CD4-positive, alpha-beta T cell (primary cell): ENCODE measurements around the gene EML6. TPM values are rescaled to one million over a fixed set of nuclear protein-coding genes. Genes with fewer than 3 reads are reported as not detected.

ENCODE experiments used
- ATAC-seq: fragments of 200-7000 bp; cut with Tn5 transposase; one replicate; pipeline ENCODE4 v1.10.0; 2022; ENCODE audit warnings: mild to moderate bottlenecking; ENCODE audit not compliant: poor library complexity
- CTCF ChIA-PET: fragments of 350-600 bp; sonication (Branson Sonifier 250); formaldehyde crosslinking; loops from one replicate; lab custom pipeline; 2021; ENCODE audit warnings: antibody characterized with exemption, inconsistent platforms; lab: Charles Lee
- POLR2A ChIA-PET: fragments of 350-600 bp; sonication (Branson Sonifier 250); formaldehyde crosslinking; loops from one replicate; lab custom pipeline; 2021; ENCODE audit warnings: antibody characterized with exemption, inconsistent platforms; lab: Charles Lee
- DNase-seq, 14 experiments: peaks; one replicate each; pipeline ENCODE4 v3.0.0-alpha.2; 2013 to 2020; ENCODE audit warnings: mixed read lengths in 2 of 14
- H3K27ac ChIP-seq, 2 donors: one replicate each; pipeline versions ENCODE4 v1.5.1 to v1.7.0; 2013; ENCODE audit warnings: low read length in 2 of 2, low read depth in 1 of 2, mild to moderate bottlenecking in 1 of 2
- H3K27me3 ChIP-seq, 2 experiments: 1 replicate in 1 of 2; 2 replicates in 1 of 2; pipeline versions ENCODE4 v1.6.1 to v1.7.0; 2013; ENCODE audit warnings: low read length in 2 of 2, control low read depth in 1 of 2, mild to moderate bottlenecking in 1 of 2, moderate library complexity in 1 of 2; ENCODE audit not compliant: insufficient read depth in 2 of 2, control insufficient read depth in 1 of 2
- H3K36me3 ChIP-seq: one replicate; pipeline ENCODE4 v1.6.1; 2013; ENCODE audit warnings: low read length, control low read depth; ENCODE audit not compliant: insufficient read depth
- H3K4me1 ChIP-seq: one replicate; pipeline ENCODE4 v1.6.1; 2013; ENCODE audit warnings: low read length, control low read depth; ENCODE audit not compliant: insufficient read depth
- H3K4me3 ChIP-seq: one replicate; pipeline ENCODE4 v1.5.1; 2013; ENCODE audit warnings: mild to moderate bottlenecking, low read length, moderate library complexity
- H3K9me3 ChIP-seq, 2 experiments: 1 replicate in 1 of 2; 2 replicates in 1 of 2; pipeline versions ENCODE4 v1.6.1 to v1.7.0; 2013; ENCODE audit warnings: low read length in 2 of 2, mild to moderate bottlenecking in 2 of 2, control low read depth in 1 of 2, moderate library complexity in 1 of 2; ENCODE audit not compliant: control insufficient read depth in 1 of 2, insufficient read depth in 1 of 2
- H3K27ac Mint-ChIP-seq: one replicate; pipeline ENCODE4 v1.8.0; 2020; ENCODE audit warnings: mixed read lengths
- H3K27me3 Mint-ChIP-seq: one replicate; pipeline ENCODE4 v1.8.0; 2021; ENCODE audit warnings: mixed read lengths
- H3K36me3 Mint-ChIP-seq: one replicate; pipeline ENCODE4 v1.8.0; 2021; ENCODE audit warnings: low read depth, mixed read lengths
- H3K4me1 Mint-ChIP-seq: one replicate; pipeline ENCODE4 v1.8.0; 2021; ENCODE audit warnings: low read depth, mixed read lengths
- H3K4me3 Mint-ChIP-seq: one replicate; pipeline ENCODE4 v1.8.0; 2020; ENCODE audit warnings: mild to moderate bottlenecking, mixed read lengths
- H3K9me3 Mint-ChIP-seq: one replicate; pipeline ENCODE4 v1.8.0; 2020; ENCODE audit warnings: mixed read lengths
- CTCF ChIP-seq: fragments of 200-600 bp; IDR thresholded peaks from one replicate; pipeline ENCODE4 v1.8.0; 2022; ENCODE audit warnings: antibody characterized with exemption, mild to moderate bottlenecking
- intact Hi-C, 2 experiments: fragments of 100-400 bp; cut with DNase I in 1 of 2; cut with micrococcal nuclease in 1 of 2; formaldehyde crosslinking; loops; one replicate each; pipeline versions ENCODE4 v1.15.1 to v1.9.0; 2023 to 2025; cut with DNase I, micrococcal nuclease
- total RNA-seq, 174 experiments: library from RNA in 2 of 174; stranded (reverse) in 2 of 174; gene quantifications; one replicate each; pipeline ENCODE4 v1.2.3 and lab custom pipeline; 2021 to 2026

EML6 gene
- total RNA-seq, 2 experiments from 2014 or later = 0.22 to 0.34 TPM

- no peak for ATAC-seq
- CTCF ChIA-PET = no interaction called here
- Histone ChIP-seq H3K36me3 (no peaks in the 10 kb centered on the region), H3K4me3 (no peak overlapping the region), H3K4me1 (no peaks in the 10 kb centered on the region), H3K27ac (no peak overlapping the region), H3K27me3 (no peaks in the 10 kb centered on the region), H3K9me3 (no peaks in the 10 kb centered on the region)
- no peak overlapping the region for H3K27ac Mint-ChIP-seq
- POLR2A ChIA-PET = no interaction called here
- DNase-seq = no peak
- H3K4me3 Mint-ChIP-seq = no peak overlapping the region
- no peak for TF ChIP-seq CTCF
- H3K36me3 Mint-ChIP-seq = no peaks in the 10 kb centered on the region
- H3K27me3 Mint-ChIP-seq = peaks cover 8% of the 10 kb centered on the region
- peaks cover 1% of the 10 kb centered on the region for H3K9me3 Mint-ChIP-seq
- intact Hi-C loops = no loop called here
- peaks cover 5% of the 10 kb centered on the region for H3K4me1 Mint-ChIP-seq
Observed at GRCh38 chr2:54808661-54809060, 85.2 kb downstream of the EML6 start.

GRCh38 chr2:54809819-54810218 is 86.4 kb downstream of the EML6 start:
- CTCF ChIA-PET = no interaction called here
- intact Hi-C loops = no loop called here
- no peaks in the 10 kb centered on the region for H3K4me1 Mint-ChIP-seq

GRCh38 chr2:54810246-54810645 is 86.8 kb downstream of the EML6 start:
- Mint-ChIP-seq H3K36me3 (no peaks in the 10 kb centered on the region), H3K4me1 (no peaks in the 10 kb centered on the region), H3K27me3 (peaks cover 8% of the 10 kb centered on the region), H3K27ac (no peak overlapping the region), H3K4me3 (no peak overlapping the region), H3K9me3 (peaks cover 1% of the 10 kb centered on the region)
- Histone ChIP-seq H3K4me1 (no peaks in the 10 kb centered on the region), H3K27ac (no peak overlapping the region), H3K36me3 (no peaks in the 10 kb centered on the region), H3K27me3 (no peaks in the 10 kb centered on the region), H3K9me3 (no peaks in the 10 kb centered on the region), H3K4me3 (no peak overlapping the region)
- ChIA-PET CTCF (no interaction called here), POLR2A (no interaction called here)
- ATAC-seq = no peak
- intact Hi-C loops = no loop called here
- no peak for DNase-seq
- no peak for TF ChIP-seq CTCF

More at GRCh38 chr2:54809819-54810218, 86.4 kb downstream of the EML6 start:
- DNase-seq (no peak), ATAC-seq (no peak)
- H3K36me3 Mint-ChIP-seq = no peaks in the 10 kb centered on the region
- no peak overlapping the region for H3K27ac Mint-ChIP-seq
- Histone ChIP-seq H3K27me3 (no peaks in the 10 kb centered on the region), H3K4me3 (no peak overlapping the region), H3K36me3 (no peaks in the 10 kb centered on the region), H3K9me3 (no peaks in the 10 kb centered on the region), H3K4me1 (no peaks in the 10 kb centered on the region), H3K27ac (no peak overlapping the region)
- peaks cover 8% of the 10 kb centered on the region for H3K27me3 Mint-ChIP-seq
- peaks cover 1% of the 10 kb centered on the region for H3K9me3 Mint-ChIP-seq
- H3K4me3 Mint-ChIP-seq = no peak overlapping the region
- POLR2A ChIA-PET = no interaction called here
- no peak for TF ChIP-seq CTCF
